Stimulated activated CD8-positive, alpha-beta memory T cell treated with anti-CD3 and anti-CD28 coated beads, Interleukin-2, amount 100 ng/mL, for 48 hours (primary cell): Measurements from ENCODE around the gene DNAI7.

ENCODE experiments used
- DNase-seq, 2 donors: peaks; one replicate each; pipeline ENCODE4 v3.0.0-alpha.2; 2020; ENCODE audit warnings: low read depth in 2 of 2

Gene DNAI7

DNA sequence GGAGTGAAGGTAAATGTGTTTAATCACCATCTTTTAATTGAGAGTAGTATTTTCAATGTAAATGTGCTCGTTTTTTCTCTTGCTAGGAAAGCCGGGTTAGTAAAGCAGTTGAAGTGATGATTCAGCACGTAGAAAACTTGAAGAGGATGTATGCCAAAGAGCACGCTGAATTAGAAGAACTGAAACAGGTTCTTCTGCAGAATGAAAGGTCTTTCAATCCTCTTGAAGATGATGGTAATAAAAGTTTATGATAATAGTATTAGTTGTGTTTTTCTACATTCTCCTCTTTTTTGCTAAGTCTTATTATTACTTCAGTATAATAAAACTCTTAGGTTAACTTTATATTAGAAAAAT is 93.9 kb downstream of the DNAI7 start:
- DNase-seq, result no peak

DNA sequence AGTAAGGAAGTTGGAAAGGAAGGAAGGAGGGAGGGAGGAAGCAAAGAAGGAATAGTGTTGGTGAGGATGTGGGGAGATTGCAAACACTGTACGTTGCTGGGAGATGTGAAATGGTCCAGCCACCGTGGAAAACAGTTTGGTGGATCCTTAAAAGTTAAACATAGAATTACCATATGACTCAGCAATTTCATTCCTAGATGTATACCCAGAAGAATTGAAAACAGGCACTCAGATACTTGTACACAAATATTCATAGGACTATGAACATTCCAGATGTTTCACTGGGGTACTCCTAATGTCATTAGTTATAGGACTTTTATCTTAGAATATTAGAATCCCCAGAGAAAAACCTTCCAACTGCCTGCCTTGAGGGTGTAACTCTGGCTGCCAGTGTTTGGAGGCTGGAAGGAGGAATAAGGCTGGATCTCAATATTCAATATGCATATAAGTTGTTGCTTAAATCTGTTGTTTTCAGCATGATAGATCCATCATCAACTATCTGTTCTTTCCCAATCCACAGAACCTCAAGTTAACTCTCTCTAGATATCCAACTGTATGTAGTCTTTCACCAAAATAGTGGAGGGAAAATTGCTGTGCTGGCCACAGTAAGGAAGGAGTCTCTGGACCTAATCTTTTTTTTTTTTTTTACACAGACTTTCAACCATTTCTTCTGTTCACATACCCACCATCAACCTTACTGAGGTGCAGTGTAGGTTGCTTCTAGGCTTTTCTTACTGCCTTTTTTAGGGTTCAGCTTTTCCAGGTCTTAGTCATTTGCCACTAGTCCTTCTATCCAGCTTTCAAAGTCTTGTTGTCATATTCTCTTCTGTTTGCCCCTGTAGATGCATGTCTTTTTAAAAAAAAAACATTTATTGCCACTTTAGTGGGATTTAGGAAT is 94.5 kb downstream of the DNAI7 start:
- no peak for DNase-seq

DNA sequence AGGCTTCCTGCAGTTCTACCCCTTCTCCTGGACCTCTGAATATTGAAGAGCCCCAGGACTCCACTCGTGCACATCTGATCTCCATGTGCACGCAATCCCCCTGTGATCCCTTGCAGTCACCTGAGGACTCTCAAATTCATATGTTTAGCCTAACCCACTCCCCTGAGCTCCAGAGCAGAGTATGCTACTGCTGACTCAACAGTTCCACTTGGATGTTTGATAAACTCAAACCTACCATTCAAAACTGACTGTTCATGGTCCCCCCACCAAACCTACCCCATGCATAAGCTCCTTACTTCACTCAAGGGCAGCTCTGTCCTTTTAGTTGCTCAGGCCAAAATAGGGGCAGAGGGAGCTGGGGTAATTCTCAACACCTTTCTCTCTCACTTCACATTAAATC is 96.0 kb downstream of the DNAI7 start:
- DNase-seq, result no peak

DNA sequence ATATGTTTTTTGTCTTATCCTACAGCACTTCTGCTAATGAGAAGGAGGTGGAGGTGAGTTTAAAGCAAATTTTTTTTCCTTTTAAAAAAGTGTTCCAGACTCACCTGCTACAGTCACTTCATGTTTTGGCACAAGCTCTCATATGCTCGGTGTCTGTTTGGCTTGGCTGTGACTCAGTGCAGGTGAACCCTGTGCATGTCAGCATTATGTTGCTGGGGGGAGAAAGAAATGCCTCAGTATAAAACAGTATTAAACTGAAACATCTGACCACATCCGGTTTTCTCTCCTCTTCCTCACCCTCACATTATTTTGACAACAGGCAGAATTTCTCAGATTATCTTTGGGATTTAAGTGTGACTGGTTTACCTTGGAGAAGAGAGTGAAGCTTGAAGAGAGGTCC is 105.2 kb downstream of the DNAI7 start:
- DNase-seq, result no peak

DNA sequence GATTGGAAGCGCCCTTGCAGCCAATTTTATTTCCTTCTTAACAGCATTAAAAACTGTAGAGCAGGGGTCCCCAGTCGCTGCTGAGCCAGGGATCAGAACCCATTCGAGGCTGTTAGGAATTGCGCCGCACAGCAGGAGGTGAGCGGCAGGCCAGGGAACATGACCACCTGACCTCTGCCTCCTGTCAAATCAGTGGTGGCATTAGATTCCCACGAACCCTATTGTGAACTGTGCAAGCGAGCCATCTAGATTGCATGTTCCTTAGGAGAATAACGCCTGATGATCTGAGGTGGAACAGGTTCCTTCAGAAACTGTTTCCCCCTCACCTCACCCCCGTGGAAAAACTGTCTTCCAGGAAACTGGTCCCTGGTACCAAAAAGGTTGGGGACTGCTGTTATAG is 107.4 kb downstream of the DNAI7 start:
- DNase-seq, result no peak

DNA sequence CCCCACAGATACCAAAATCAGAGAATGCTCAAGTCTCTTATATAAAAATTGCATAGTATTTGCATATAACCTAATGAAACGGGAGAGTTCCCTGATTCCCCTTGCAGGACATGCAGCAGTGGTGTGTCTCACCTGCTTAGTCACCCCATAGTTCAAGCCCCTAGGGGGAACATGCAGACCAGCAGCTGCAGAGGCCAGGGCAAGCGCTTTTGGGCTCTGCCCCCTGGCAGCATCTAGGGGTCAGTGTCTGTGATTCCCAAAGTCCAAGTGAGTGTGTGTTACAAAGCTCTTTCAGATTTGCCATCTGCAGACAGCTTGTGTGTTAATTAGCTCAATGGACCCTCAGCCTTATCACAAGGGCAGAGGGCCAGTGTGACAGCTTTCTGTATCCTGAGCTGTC is 110.1 kb downstream of the DNAI7 start:
- no peak for DNase-seq

DNA sequence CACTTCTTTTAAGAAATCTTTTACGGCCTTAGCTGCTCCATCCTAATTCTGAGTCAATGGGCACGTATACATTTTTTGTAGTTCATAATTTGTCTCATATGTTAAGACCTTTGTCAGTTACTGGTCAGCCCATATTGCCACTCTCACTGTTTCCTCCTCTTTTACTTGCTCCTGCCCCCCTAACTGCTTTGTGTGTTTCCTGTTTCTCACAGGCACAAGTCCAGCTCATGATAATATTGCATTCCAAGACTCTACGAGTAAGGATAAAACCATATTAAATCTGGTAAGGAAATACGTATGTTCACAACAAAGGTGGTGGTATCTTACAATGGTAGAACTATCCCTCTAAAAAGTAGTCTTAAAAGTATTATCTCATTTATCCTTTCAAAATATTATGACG is 111.7 kb downstream of the DNAI7 start:
- no peak for DNase-seq

DNA sequence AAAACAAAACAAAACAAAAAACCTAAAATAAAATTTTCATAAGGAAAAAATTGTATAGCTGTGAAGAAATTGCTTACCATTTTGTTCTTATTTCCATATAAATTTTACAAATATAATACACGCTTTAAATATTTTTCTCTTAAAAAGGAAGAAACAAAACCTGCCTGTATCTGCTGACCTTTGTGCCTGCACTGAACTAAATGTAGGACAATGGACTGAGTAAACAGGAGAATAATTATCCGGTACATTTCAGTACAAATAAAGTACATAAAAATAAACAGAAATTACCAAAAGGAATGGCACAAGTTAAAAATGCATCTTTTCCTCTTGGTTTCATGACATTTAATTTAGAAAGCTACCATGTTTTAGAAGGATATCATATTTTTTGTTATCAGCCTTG is 112.3 kb downstream of the DNAI7 start:
- no peak for DNase-seq

DNA sequence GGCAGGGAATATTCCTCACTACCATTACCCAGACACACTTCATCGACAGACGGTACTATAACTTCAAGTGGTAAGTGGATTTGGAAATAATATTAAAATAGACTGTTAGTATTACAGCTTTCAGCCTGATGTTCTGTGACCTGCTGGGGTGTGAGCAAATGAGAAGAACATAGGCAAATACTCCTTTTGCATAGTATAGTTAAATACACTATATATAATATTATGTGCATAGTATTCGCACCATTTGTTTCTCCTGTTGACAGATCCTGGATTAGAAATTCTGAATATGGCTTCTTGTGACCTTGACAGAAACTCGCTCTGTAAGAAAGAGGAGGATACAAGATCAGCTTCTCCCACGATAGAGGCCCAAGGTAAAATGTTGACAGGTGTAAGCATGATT is 115.6 kb downstream of the DNAI7 start:
- DNase-seq, result no peak

DNA sequence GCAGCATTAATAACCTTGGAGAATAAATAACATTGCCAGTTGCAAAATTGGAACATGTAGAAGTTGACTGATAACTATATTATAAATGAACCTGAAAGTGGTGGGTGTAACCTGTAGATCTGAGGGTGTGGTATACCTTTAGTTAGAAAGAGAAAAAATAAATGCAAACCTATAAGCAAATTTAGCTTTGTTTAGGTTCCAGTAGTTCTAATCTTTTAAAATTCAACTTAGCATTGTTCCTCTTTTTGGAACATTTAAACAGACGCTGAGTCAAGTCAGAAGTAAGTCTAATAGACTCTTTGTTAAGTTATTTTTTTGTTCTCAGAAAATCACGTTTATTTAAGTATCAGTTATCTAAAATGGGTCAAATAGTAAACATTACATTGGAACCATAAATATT is 120.0 kb downstream of the DNAI7 start:
- no peak for DNase-seq

DNA sequence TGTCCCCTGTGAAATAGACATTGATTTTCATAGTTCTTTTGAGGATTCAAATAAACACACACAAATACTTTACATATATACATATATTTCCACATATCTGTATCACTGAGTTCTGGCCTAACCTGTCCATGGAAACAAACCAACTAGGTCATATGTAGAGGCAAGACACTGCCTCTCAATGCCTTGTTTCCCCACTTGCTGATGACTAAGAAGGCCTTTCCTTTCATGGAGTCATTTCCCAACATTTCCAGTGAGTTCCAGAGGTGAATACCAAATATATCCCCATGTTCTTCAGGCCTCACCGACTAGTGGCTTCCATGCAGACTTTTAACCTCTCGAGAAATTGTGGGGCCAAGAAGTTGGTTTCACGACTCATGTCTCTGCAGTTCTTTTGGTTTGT is 120.8 kb downstream of the DNAI7 start:
- DNase-seq, result no peak

DNA sequence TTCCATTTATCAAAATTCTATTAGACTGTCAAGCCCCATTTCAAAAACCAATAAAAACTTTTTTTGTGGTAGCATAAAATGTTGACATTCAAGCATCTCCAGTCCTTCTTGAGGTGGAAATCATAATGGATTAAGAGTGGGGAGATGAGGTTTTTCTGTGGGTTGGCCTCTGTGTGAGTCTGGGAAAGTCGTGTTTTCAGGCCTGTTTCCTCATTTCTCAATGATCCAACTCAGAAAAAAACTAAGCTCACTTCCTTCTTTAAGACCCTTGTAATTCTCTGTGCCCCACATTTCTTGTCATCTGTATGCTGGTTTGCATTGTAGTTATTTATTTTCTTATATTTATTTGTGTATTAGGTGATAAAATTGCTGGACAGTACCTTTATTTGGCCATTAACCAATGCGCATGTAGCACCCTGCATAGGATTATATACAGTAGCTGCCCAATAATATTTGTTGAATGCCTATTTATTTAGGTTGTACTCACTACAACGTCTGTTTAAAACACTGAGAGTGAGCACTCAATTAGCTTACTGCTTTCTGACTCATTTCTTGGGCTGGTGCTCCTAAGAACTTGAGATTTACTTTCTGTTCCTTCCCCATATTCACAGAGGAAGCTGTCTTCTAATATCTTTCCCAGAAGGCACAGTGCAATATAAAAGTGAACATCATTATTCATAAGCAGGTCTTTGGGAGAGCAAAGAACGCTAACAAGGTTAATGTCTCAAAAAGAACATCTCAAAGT is 121.9 kb downstream of the DNAI7 start:
- no peak for DNase-seq

DNA sequence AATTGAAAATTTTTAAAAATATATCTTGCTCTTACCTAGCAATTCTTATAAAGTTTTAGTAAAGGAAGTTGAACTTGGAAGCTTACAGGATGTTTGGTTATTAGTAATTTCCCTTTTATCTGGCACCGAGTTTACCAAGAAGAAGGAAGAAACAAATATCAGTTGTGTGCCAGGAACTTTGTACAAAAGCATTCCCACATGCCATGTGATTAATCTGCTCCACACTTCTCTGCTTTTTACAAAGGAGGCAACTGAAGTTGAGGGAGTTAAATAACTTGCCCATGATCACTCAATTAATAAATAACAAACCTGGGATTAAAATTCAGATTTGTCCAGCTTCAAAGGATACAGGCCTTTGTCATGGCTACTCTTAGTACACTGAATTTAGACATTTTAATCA is 123.6 kb downstream of the DNAI7 start:
- DNase-seq, result no peak

DNA sequence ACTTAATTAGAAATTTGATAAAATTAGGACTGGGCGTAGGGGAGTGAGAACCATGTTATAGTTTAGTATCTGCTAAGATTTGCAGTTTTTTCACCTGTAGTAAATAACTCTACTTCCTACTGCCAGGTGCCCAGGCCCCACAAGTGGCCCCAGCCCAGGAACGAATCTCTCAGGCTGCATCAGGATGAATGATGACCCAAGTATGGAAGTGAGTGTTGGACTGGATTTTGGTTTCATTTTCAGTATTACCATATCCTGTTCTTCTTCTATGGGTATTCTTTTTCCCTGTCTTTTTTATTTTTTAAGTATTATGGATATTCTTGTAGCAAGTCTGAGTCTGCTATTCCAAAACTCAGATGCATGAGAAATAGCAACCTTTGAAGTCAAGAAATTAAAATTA is 125.7 kb downstream of the DNAI7 start:
- no peak for DNase-seq

DNA sequence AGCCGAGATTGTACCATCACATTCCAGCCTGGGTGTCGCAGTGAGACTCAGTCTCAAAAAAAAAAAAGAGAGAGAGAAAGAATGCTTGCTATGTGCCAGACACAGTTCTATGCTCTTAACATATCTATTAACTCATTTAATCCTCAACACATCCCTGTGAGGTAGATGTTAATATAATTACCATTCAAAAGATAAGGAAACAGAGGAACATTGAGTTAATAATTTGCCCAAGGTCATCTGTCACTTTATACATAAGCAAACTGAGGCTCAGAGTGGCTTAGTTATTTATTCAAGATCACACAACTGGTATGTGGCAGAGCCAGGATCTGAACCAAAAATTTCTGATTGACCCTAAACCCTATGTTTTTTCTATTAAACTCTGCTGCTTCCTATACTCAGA is 129.9 kb downstream of the DNAI7 start:
- DNase-seq, result no peak

DNA sequence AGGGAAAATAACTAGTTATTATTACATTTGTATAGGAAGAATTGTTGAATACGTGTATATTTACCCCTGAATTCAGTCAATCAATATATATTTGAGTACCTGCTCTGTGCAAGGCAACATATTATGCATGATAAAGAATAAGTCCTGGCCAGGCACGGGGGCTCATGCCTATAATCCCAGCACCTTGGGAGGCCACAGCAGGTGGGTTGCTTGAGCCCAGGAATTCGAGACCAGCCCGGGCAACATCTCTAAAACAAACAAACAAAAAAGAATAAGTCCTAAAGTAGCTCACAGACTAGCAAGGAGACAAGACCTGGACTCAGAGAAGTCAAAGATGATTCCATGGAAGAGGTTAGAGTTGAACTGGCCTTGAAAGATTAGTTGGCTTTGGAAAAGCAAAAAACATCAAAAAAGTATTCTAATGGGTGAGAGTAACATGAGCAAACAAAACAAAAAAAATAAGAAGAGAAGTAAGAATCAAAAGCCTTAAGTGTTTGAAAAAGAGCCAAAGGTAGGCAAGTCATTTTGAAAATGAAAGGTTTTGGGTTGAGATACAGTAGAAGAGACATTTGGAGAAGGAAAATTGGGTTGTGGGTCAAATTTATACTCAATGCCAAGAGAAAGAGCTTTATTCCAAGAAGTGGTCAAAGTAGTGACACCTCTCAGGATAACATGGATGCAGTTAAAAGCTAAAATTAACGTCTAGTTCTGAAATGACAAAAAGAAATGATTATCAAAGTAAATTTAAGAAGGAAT is 130.9 kb downstream of the DNAI7 start:
- DNase-seq, result no peak

DNA sequence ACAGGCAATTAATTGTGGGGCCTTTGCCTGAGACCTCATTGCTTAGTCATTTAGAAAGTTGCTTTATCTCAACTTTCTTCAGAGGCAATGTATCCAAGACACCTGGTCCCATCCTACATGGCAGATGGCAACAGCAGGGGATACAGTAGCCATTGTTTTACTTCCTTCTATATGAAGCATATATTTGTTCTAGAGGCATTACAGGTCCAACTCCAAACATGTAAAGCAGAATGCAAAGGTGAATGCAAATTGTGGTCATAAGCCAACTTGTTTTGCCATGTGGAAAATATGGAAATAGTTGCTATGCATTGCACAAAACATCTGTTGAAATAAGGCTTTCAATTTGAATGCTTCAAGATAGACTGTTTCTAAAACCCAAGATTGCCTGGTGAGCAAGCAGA is 136.3 kb downstream of the DNAI7 start:
- DNase-seq, result no peak
